GM21381 (cell line): Measurements from ENCODE around the gene ERICH4.
"Not testable (repeated sequence)": the region's sequence is repeated elsewhere in the genome, so short reads cannot be mapped to it uniquely, and the experiment has no call there.

Experiments
- ATAC-seq: cut with Tn5 transposase; IDR thresholded peaks from one replicate; pipeline ENCODE4 v1.9.1; 2021; ENCODE audit warnings: mild to moderate bottlenecking, moderate library complexity; ENCODE audit not compliant: unreplicated experiment

ERICH4 gene

GRCh38 chr19:41434450-41434849, 8.5 kb upstream of the ERICH4 start:
- no peak for ATAC-seq

- not testable (repeated sequence) for ATAC-seq
Measured at GRCh38 chr19:41435376-41435775, 7.6 kb upstream of the ERICH4 start.

- no peak for ATAC-seq
Measured at GRCh38 chr19:41435936-41436673, 6.9 kb upstream of the ERICH4 start.

GRCh38 chr19:41436674-41436951, 6.3 kb upstream of the ERICH4 start:
- no peak for ATAC-seq

- no peak for ATAC-seq
Measured at GRCh38 chr19:41437944-41438574, 4.9 kb upstream of the ERICH4 start.

- peak; percentile 89 for ATAC-seq
Measured at GRCh38 chr19:41439441-41440222, 3.3 kb upstream of the ERICH4 start, which contains the start of gene DMAC2. TSS of gene DMAC2 (minus strand) at chr19:41439912. CDS start at chr19:41439899, 13 bp downstream.

- ATAC-seq, result no peak
Measured at GRCh38 chr19:41441321-41441945, 1.5 kb upstream of the ERICH4 start.

GRCh38 chr19:41443813-41444455, 978 bp downstream of the ERICH4 start:
- ATAC-seq, result no peak

GRCh38 chr19:41445575-41445974, 2.6 kb downstream of the ERICH4 start:
- ATAC-seq, result no peak

- no peak for ATAC-seq
Measured at GRCh38 chr19:41447732-41448332, 4.9 kb downstream of the ERICH4 start.

GRCh38 chr19:41449079-41449864, 6.3 kb downstream of the ERICH4 start:
- ATAC-seq, result peak; percentile 62

- no peak for ATAC-seq
Measured at GRCh38 chr19:41449865-41450178, 6.9 kb downstream of the ERICH4 start.

- ATAC-seq, result no peak
Measured at GRCh38 chr19:41452584-41453275, 9.8 kb downstream of the ERICH4 start.

- no peak for ATAC-seq
Measured at GRCh38 chr19:41455936-41456335, 13.0 kb downstream of the ERICH4 start.

GRCh38 chr19:41456342-41456918, 13.5 kb downstream of the ERICH4 start:
- ATAC-seq, result no peak

- ATAC-seq, result peak; percentile 82
Measured at GRCh38 chr19:41457241-41457640, 14.3 kb downstream of the ERICH4 start.

- no peak for ATAC-seq
Measured at GRCh38 chr19:41462497-41462896, 19.5 kb downstream of the ERICH4 start.

- ATAC-seq, result not testable (repeated sequence)
Measured at GRCh38 chr19:41463257-41464256, 20.6 kb downstream of the ERICH4 start.
